Measurements from ENCODE around the gene PRRT3. TPM values are rescaled to one million over a fixed set of nuclear protein-coding genes. Genes with fewer than 3 reads are reported as not detected.

Gene PRRT3
- total and polyA plus RNA-seq, 2 of the 13 experiments (the other 11 are each of a cell fraction or from before 2014, with no cell fraction given), result 0.22 to 0.44 TPM

DNA sequence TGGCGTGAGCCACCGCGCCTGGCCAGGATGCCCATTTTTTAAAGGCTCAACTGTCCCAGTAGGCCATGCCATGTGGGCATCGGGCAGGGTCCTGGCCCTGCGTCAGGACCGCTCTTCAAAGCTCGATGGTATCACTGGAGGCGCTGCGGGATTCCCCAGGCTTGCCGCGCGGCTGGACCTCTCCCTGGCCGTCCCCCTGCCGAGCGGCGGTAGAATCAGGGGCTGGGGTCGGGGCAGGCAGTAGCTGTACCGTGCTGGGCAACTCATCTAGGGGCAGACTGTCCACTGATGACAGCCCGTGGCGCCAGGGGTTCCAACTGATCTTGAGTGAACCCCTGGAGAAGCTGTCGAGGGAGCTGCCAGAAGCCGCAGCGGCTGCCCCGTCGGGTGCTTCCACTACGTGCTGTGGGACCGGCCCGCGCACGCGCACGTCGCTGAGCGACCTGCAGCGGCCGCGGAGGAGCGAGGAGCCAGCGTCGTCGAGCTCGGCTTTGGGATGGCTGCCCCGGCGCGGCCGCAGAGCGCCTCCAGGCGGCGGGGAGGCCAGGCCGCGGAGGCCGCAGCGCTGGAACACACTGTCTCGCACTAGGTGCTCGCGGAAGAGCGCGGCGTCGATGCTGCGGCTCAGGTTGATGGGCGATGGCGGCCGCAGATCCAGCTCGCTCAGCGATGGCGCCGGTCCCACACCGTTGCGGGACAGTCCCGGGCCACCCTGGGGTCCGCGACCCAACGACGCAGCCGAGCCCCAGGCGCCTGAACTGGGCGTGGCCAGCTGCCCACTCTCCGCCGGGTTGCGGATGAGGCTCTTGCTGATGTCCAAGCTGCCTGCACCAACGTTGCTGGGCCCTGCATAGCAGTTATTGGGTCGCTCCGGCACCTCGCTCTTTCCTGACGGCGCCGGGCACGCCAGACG lies 5.8 kb downstream of the PRRT3 start (continued):
- TF ChIP-seq SRSF9 (IDR thresholded peaks at IDR 0.05; ENCODE audit: borderline replicate concordance, insufficient read depth, low read depth, low read length, poor library complexity, severe bottlenecking), result no peak
- TF ChIP-seq, protein P1, sequence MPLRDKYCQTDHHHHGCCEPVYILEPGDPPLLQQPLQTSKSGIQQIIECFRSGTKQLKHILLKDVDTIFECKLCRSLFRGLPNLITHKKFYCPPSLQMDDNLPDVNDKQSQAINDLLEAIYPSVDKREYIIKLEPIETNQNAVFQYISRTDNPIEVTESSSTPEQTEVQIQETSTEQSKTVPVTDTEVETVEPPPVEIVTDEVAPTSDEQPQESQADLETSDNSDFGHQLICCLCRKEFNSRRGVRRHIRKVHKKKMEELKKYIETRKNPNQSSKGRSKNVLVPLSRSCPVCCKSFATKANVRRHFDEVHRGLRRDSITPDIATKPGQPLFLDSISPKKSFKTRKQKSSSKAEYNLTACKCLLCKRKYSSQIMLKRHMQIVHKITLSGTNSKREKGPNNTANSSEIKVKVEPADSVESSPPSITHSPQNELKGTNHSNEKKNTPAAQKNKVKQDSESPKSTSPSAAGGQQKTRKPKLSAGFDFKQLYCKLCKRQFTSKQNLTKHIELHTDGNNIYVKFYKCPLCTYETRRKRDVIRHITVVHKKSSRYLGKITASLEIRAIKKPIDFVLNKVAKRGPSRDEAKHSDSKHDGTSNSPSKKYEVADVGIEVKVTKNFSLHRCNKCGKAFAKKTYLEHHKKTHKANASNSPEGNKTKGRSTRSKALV (CRISPR knock-in tag; IDR thresholded peaks at IDR 0.05), result no peak
- TF ChIP-seq ZNF451 (CRISPR knock-in tag; IDR thresholded peaks at IDR 0.05), result peak; percentile 89; the same call in 1 of the 2 replicates
- TF ChIP-seq ZMYM4 (CRISPR knock-in tag; IDR thresholded peaks at IDR 0.05), result peak; percentile 94
- TF ChIP-seq, protein P2, sequence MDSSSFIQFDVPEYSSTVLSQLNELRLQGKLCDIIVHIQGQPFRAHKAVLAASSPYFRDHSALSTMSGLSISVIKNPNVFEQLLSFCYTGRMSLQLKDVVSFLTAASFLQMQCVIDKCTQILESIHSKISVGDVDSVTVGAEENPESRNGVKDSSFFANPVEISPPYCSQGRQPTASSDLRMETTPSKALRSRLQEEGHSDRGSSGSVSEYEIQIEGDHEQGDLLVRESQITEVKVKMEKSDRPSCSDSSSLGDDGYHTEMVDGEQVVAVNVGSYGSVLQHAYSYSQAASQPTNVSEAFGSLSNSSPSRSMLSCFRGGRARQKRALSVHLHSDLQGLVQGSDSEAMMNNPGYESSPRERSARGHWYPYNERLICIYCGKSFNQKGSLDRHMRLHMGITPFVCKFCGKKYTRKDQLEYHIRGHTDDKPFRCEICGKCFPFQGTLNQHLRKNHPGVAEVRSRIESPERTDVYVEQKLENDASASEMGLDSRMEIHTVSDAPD (CRISPR knock-in tag; IDR thresholded peaks at IDR 0.05), result no peak; the same call in 1 of the 2 replicates
- TF ChIP-seq SALL1 (CRISPR knock-in tag; IDR thresholded peaks at IDR 0.05), result peak; percentile 76
- TF ChIP-seq, protein P3, sequence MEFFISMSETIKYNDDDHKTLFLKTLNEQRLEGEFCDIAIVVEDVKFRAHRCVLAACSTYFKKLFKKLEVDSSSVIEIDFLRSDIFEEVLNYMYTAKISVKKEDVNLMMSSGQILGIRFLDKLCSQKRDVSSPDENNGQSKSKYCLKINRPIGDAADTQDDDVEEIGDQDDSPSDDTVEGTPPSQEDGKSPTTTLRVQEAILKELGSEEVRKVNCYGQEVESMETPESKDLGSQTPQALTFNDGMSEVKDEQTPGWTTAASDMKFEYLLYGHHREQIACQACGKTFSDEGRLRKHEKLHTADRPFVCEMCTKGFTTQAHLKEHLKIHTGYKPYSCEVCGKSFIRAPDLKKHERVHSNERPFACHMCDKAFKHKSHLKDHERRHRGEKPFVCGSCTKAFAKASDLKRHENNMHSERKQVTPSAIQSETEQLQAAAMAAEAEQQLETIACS (CRISPR knock-in tag; IDR thresholded peaks at IDR 0.05), result peak; percentile 87
- TF ChIP-seq MED8 (CRISPR knock-in tag; IDR thresholded peaks at IDR 0.05; ENCODE audit: insufficient replicate concordance), result peak; percentile 55
- no peak for TF ChIP-seq ZFAT (CRISPR knock-in tag; conservative IDR thresholded peaks at IDR 0.05)
- no peak; the same call in 1 of the 2 replicates for TF ChIP-seq JUND (CRISPR knock-in tag; IDR thresholded peaks at IDR 0.05)
- TF ChIP-seq, protein P4, sequence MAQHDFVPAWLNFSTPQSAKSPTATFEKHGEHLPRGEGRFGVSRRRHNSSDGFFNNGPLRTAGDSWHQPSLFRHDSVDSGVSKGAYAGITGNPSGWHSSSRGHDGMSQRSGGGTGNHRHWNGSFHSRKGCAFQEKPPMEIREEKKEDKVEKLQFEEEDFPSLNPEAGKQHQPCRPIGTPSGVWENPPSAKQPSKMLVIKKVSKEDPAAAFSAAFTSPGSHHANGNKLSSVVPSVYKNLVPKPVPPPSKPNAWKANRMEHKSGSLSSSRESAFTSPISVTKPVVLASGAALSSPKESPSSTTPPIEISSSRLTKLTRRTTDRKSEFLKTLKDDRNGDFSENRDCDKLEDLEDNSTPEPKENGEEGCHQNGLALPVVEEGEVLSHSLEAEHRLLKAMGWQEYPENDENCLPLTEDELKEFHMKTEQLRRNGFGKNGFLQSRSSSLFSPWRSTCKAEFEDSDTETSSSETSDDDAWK (CRISPR knock-in tag; IDR thresholded peaks at IDR 0.05), result no peak
- no peak for TF ChIP-seq SP140L (CRISPR knock-in tag; IDR thresholded peaks at IDR 0.05; ENCODE audit: borderline replicate concordance)
- peak; percentile 90; the same call in 1 of the 2 replicates for TF ChIP-seq TGIF2 (CRISPR knock-in tag; IDR thresholded peaks at IDR 0.05)
- no peak for TF ChIP-seq FOXK2 (IDR thresholded peaks at IDR 0.05)
- TF ChIP-seq HOXA9 (CRISPR knock-in tag; IDR thresholded peaks at IDR 0.05; ENCODE audit: borderline replicate concordance), result peak; percentile 24; the same call in 1 of the 2 replicates
- no peak for TF ChIP-seq FOSL1 (CRISPR knock-in tag; IDR thresholded peaks at IDR 0.05; ENCODE audit: borderline replicate concordance)
- TF ChIP-seq RFXANK (CRISPR knock-in tag; IDR thresholded peaks at IDR 0.05), result no peak
- no peak for TF ChIP-seq ZNF468 (CRISPR knock-in tag; IDR thresholded peaks at IDR 0.05)
- no peak for TF ChIP-seq SAFB2 (CRISPR knock-in tag; IDR thresholded peaks at IDR 0.05; ENCODE audit: borderline replicate concordance, low read depth)
- TF ChIP-seq, protein P5, sequence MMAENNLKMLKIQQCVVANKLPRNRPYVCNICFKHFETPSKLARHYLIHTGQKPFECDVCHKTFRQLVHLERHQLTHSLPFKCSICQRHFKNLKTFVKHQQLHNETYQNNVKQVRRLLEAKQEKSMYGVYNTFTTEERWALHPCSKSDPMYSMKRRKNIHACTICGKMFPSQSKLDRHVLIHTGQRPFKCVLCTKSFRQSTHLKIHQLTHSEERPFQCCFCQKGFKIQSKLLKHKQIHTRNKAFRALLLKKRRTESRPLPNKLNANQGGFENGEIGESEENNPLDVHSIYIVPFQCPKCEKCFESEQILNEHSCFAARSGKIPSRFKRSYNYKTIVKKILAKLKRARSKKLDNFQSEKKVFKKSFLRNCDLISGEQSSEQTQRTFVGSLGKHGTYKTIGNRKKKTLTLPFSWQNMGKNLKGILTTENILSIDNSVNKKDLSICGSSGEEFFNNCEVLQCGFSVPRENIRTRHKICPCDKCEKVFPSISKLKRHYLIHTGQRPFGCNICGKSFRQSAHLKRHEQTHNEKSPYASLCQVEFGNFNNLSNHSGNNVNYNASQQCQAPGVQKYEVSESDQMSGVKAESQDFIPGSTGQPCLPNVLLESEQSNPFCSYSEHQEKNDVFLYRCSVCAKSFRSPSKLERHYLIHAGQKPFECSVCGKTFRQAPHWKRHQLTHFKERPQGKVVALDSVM (CRISPR knock-in tag; IDR thresholded peaks at IDR 0.05), result peak; percentile 86
- no peak for TF ChIP-seq SOX6 (IDR thresholded peaks at IDR 0.05)
- 0 out of 2 replicates have a peak, but pooled peaks have one; percentile 0 for TF ChIP-seq SOX6 (CRISPR knock-in tag; IDR thresholded peaks at IDR 0.05)

All from HepG2 (cell line).